Skin epidermis (tissue), 12 donors: ENCODE results near the gene LHX8.
"Not testable (repeated sequence)": the region's sequence is repeated elsewhere in the genome, so short reads cannot be mapped to it uniquely, and the experiment has no call there.

Experiments used
- H3K27ac ChIP-seq, 21 experiments: fragments of 200-600 bp; sonication (generic) in 11 of 21; one replicate each; pipeline ENCODE4 v1.5.0; 2020; ENCODE audit warnings: mild to moderate bottlenecking in 3 of 21, inconsistent platforms in 2 of 21, moderate library complexity in 2 of 21
- H3K4me3 ChIP-seq, 7 experiments: fragments of 200-600 bp; sonication (generic) in 2 of 7; one replicate each; pipeline ENCODE4 v1.5.0; 2020; ENCODE audit warnings: inconsistent platforms in 2 of 7, mild to moderate bottlenecking in 2 of 7, moderate library complexity in 1 of 7

Gene LHX8

DNA sequence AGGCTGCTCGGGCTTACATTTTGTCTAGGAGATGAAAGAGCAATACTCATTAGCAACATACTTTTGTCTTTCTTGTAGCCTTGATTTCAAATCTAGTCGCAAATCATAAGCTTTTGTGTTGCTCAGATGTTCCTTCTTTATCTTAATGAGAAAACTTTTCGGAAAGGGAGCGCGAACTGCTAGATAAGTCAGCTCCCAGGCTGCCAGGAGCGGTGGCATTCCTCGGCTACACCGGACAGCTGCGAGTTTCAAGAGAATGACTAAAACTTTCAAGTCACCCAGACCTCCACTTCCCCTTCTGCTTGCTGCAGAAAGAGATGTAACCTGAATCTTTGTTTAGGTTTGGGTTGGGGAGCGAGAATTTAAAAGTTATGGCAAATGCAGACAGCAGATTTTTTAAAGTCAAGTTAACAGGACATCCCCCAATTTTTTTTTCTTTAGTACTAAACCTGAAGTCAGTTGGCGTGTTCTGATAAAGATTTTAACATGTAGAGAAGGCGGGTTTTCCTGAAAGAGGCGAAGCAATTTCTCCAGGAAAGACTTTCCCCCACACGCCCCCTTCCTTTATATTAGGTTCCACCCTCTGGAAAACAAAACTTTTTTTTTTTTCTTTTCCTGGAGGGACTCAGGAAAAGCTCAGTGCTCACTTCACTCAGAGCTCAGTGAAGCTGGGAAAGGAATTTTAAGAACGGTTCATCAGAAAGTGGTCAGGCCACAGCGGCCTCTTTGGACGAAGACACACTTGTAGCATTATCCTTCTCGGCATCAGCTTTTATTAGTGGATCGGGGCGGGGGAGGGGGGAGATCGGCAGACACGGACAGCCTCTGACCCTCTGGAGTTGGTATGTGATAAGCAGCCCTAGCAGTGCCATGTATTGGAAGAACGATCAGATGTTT, at the start of gene LHX8:
Gene LHX8, plus strand, starts transcription at position 639 of the 897 bp plus-strand sequence. CDS start 2,227 bp downstream, outside the sequence.
- Histone ChIP-seq H3K27ac (no peak within 1 kb of the TSS), H3K4me3 (peak within 1 kb of the TSS in 6 of 7 experiments; percentile 6 to 30 (median 18))

GRCh38 chr1:75085931-75086330, 48.3 kb upstream of the LHX8 start:
- no peak overlapping the region for H3K27ac ChIP-seq
- no peak overlapping the region for H3K4me3 ChIP-seq

- no peak overlapping the region for H3K27ac ChIP-seq
- H3K4me3 ChIP-seq = no peak overlapping the region
These were observed 46.9 kb upstream of the LHX8 start for GRCh38 chr1:75087278-75087677.

GRCh38 chr1:75092141-75092540, 42.0 kb upstream of the LHX8 start:
- no peak overlapping the region for H3K4me3 ChIP-seq
- H3K27ac ChIP-seq = no peak overlapping the region

DNA sequence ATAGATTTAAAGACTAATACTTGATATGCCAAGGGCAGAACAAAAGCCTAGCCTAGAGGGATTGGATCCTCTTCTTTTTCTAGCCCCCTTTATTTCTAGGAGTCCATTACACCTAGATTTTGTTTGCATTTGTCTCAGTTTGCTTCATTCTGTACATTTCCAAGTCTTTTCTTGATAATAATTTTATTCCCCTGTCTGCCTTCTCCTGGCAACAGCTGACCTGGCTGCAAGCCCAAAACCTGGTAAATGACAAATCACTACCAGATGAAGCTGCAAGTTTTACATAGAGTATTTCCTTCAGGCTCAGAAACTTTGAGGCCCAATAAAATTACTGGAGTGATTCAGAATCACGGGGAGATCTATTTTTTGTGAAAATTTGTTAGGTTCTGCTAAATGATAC, 36.5 kb upstream of the LHX8 start:
- H3K4me3 ChIP-seq = no peak overlapping the region

GRCh38 chr1:75099581-75099980, 34.6 kb upstream of the LHX8 start:
- Histone ChIP-seq H3K4me3 (no peak overlapping the region), H3K27ac (no peak overlapping the region)

More for the DNA sequence above, 36.5 kb upstream of the LHX8 start:
- H3K27ac ChIP-seq = no peak overlapping the region

- Histone ChIP-seq H3K27ac (no peak overlapping the region), H3K4me3 (no peak overlapping the region)
These were observed 33.6 kb upstream of the LHX8 start for GRCh38 chr1:75100481-75101092.

DNA sequence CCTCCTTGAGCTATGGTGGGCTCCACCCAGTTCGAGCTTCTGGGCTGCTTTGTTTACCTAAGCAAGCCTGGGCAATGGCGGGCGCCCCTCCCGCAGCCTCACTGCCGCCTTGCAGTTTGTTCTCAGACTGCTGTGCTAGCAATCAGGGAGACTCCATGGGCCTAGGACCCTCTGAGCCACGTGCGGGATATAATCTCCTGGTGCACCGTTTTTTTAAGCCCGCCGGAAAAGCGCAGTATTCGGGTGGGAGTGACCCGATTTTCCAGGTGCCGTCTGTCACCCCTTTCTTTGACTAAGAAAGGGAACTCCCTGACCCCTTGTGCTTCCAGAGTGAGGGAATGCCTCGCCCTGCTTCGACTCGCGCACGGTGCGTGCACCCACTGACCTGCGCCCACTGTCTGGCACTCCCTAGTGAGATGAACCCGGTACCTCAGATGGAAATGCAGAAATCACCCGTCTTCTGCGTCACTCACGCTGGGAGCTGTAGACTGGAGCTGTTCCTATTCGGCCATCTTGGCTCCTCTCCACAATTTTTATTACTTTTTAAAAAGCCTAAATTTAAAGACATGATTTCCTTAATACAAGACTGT, 21.7 kb upstream of the LHX8 start:
- H3K27ac ChIP-seq, H3K4me3 ChIP-seq: not testable (repeated sequence)

- Histone ChIP-seq H3K4me3 (no peak overlapping the region), H3K27ac (no peak overlapping the region)
These were observed 18.5 kb upstream of the LHX8 start for GRCh38 chr1:75115654-75116053.

GRCh38 chr1:75123756-75124155, 10.4 kb upstream of the LHX8 start:
- H3K27ac ChIP-seq = no peak overlapping the region
- no peak overlapping the region for H3K4me3 ChIP-seq

- Histone ChIP-seq H3K27ac (no peak overlapping the region), H3K4me3 (no peak overlapping the region)
These were observed 9.7 kb upstream of the LHX8 start for GRCh38 chr1:75124510-75124909.

- Histone ChIP-seq H3K27ac (no peak overlapping the region), H3K4me3 (no peak overlapping the region)
These were observed 8.9 kb upstream of the LHX8 start for GRCh38 chr1:75125161-75125726.

DNA sequence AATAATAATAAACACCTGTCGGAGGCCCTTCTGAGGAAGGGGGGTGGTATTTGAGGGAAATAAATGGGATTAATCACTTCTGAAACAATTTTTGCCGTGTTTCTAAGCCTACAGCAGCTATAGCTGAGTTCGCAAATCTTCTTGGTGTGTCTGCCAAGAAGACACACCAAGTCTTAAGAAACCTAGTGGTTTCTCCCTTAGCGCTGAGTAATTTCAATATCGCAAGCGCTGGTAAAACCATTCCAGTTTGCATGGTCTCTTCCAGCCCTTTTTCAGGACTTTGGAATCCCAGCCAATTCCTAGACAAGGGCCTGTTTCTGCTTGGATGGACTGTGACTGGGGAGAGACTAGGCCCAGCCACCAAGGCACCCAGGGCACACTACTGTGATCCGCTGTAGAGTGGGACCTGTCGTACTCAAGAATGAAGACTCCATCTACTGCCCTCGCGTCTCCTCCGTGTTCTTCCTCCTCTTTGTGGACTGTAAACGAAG, 7.5 kb upstream of the LHX8 start:
- Histone ChIP-seq H3K4me3 (no peak overlapping the region), H3K27ac (no peak overlapping the region)

- H3K4me3 ChIP-seq = no peak overlapping the region
These were observed 6.1 kb upstream of the LHX8 start for GRCh38 chr1:75127916-75128717.

DNA sequence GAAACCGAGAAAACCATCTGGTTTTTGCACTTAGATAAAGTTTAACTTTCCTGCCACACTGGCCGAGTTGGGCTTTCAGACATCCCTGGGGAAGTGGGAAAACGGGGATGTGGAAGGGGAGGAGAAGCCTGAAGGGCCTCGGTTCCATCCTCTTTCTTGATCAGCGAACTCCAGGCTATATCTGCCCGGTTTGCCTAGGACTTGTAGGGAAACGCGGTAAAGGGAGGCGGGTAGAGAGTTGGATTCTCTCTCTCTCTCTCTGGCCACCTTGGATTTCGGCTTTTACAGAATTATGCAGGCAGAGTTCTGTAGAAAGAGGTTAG, 4.6 kb upstream of the LHX8 start:
- Histone ChIP-seq H3K27ac (no peak overlapping the region), H3K4me3 (no peak overlapping the region)

More at GRCh38 chr1:75127916-75128717, 6.1 kb upstream of the LHX8 start:
- H3K27ac ChIP-seq = no peak overlapping the region

DNA sequence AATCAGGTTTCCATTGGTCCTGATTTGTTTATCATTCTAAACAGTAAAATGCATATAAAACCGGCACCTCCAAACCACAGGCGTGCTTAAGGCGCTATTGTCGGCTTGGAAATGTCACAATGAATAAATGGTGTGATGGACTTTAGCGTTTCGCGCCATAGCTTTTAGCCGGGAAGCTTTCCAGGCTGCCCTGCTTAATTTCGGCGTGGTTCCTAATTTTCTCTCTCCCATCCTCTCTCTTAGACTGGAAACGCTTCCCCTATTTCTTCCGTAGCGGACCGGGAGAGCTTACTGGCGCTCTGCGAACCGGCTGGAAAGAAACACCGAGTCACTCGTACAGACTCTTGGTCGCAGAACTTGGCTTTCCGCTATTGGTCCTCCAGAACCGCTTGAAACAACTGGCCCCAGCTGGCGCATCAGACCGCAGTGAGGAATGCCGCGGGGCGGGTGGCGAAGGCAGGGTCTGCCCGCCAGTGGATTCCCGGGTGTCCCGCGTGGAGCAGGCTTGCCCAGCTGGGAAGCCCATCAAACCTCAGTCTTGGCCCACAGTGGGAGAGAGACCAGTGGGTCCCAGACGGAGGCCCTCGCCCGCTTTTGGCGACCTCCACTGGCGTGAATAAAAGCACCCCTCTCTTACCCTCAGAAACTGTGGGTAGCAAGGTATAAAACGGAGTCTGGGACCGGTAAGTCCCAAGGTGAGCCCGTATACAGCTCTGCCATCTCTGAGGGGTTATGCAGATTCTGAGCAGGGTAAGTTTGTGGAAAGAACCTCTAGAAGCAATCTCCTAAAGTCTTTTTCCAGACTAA, 4.0 kb upstream of the LHX8 start:
- no peak overlapping the region for H3K27ac ChIP-seq
- no peak overlapping the region for H3K4me3 ChIP-seq

GRCh38 chr1:75130865-75131564, 3.2 kb upstream of the LHX8 start:
- Histone ChIP-seq H3K4me3 (no peak overlapping the region), H3K27ac (no peak overlapping the region)

DNA sequence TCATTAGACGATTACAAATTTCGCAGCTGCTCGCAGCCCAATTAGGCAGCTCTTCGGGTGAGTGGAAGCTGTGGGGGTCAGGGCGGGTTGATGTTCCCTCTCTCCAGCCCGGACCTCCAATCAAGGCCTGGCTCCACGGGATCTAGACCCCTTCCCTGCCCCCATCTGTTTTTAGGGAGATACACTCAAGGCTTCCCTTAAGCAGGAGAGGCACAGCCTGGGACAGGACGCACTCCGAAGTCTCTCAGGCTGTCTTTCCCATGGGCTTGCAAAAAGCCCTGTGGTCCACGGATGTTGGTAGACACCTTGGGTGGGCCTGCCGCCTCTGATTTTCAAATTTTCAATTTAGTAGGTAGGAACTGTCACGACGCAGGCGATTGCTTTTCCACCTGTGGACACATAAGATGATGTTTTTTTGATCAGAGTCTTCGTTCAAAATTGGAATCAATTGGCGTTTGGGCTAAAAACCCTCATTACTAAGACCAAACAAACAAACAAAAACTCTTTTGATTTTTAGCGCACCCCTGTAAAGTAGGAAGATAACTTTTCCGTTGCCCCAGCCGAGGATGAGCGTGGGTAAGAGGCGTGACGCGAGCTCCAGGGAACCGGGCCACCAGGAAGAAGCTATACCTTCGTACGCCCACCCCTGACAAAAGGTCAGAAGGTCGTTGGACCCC, 2.5 kb upstream of the LHX8 start:
- no peak overlapping the region for H3K27ac ChIP-seq
- no peak overlapping the region for H3K4me3 ChIP-seq
